SK-N-SH (cell line): Measurements from ENCODE around the gene TBC1D2B.

Experiments
- CHD2 ChIP-seq: fragments of 150-350 bp; IDR thresholded peaks from 2 replicates; pipeline ENCODE4 v1.6.1; 2018; ENCODE audit warnings: low read length; ENCODE audit not compliant: partially characterized antibody
- EP300 ChIP-seq, 2 experiments: IDR thresholded peaks; 2 replicates each; pipeline versions ENCODE4 v1.4.0 to v1.6.1; 2012; ENCODE audit warnings: borderline replicate concordance in 1 of 2, low read depth in 1 of 2, low read length in 1 of 2
- EZH2phosphoT487 ChIP-seq: fragments of 200-600 bp; sonication (generic); IDR thresholded peaks from 2 replicates; pipeline ENCODE4 v1.6.1; 2017; ENCODE audit warnings: low read depth, mixed run types, mild to moderate bottlenecking, antibody characterized with exemption, moderate library complexity, borderline replicate concordance
- POLR2AphosphoS5 ChIP-seq: IDR thresholded peaks from 2 replicates; pipeline ENCODE4 v1.6.1; 2012; ENCODE audit warnings: low read depth, low read length
- RCOR1 ChIP-seq: fragments of 150-350 bp; IDR thresholded peaks from 2 replicates; pipeline ENCODE4 v1.6.1; 2017; ENCODE audit warnings: antibody characterized with exemption, low read length
- RFX5 ChIP-seq: IDR thresholded peaks from 2 replicates; pipeline ENCODE4 v1.6.1; 2012; ENCODE audit warnings: mild to moderate bottlenecking, improper control_type of control experiment, low read length
- USF1 ChIP-seq: IDR thresholded peaks from 2 replicates; pipeline ENCODE4 v1.4.0; 2012; ENCODE audit warnings: low read depth, borderline replicate concordance
- USF2 ChIP-seq: fragments of 150-350 bp; IDR thresholded peaks from 2 replicates; pipeline ENCODE4 v1.6.1; 2017; ENCODE audit warnings: antibody characterized with exemption, low read length, low read depth, borderline replicate concordance
- TF ChIP-seq, protein P1 (sequence below): fragments of 200-600 bp; sonication (generic); IDR thresholded peaks from 2 replicates; pipeline ENCODE4 v1.6.1; 2017; ENCODE audit warnings: antibody characterized with exemption, mild to moderate bottlenecking, moderate library complexity

DNA sequence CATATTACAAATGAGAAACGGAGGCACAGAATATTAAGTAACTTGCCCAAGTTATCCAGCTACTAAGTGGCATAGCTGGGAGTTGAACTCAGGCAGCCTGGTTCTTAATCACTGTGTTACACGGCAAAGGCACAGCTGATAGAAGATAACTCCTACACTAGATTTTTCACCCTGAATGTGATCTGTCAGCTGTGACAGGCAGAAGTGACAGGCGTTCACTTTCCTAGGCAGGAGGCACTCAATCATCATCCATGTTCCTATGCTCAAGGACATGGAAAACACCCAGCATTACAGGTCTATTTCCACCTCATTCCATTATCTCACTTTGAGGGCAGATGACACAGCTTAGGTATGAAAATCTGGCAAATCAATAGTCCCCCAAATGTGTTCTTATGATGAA, 35.6 kb downstream of the TBC1D2B start:
- TF ChIP-seq POLR2AphosphoS5 (no peak), USF2 (no peak), USF1 (no peak), RFX5 (no peak), EP300 (IDR thresholded peaks at IDR 0.05; ENCODE audit: borderline replicate concordance in 1 of 2, low read depth in 1 of 2, low read length in 1 of 2) (no peak), CHD2 (no peak), EZH2phosphoT487 (no peak), RCOR1 (no peak)
- TF ChIP-seq, protein P1, sequence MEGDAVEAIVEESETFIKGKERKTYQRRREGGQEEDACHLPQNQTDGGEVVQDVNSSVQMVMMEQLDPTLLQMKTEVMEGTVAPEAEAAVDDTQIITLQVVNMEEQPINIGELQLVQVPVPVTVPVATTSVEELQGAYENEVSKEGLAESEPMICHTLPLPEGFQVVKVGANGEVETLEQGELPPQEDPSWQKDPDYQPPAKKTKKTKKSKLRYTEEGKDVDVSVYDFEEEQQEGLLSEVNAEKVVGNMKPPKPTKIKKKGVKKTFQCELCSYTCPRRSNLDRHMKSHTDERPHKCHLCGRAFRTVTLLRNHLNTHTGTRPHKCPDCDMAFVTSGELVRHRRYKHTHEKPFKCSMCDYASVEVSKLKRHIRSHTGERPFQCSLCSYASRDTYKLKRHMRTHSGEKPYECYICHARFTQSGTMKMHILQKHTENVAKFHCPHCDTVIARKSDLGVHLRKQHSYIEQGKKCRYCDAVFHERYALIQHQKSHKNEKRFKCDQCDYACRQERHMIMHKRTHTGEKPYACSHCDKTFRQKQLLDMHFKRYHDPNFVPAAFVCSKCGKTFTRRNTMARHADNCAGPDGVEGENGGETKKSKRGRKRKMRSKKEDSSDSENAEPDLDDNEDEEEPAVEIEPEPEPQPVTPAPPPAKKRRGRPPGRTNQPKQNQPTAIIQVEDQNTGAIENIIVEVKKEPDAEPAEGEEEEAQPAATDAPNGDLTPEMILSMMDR: no peak
